Activated T-cell treated with anti-CD3 and anti-CD28 coated beads for 48 hours (primary cell): ENCODE measurements around the gene LAMA3.
"Not testable (repeated sequence)": the region's sequence is repeated elsewhere in the genome, so short reads cannot be mapped to it uniquely, and the experiment has no call there.

Source experiments
- DNase-seq: peaks from one replicate; pipeline ENCODE4 v3.0.0-alpha.2; 2020; ENCODE audit warnings: low read depth

The LAMA3 gene

DNA sequence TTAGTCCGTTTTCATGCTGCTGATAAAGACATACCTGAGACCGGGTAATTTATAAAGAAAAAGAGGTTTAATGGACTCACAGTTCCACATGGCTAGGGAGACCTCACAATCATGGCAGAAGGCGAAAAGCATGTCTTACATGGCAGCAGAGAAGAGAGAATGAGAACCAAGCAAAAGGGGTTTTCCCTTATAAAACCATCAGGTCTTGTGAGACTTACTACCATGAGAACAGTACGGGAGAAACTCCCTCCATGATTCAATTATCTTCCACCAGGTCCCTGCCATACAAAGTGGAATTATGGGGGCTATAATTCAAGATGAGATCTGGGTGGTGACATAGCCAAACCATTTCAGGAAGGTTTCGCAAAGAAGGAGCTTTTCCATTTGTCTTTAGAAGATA is 44.0 kb downstream of the LAMA3 start:
- DNase-seq = not testable (repeated sequence)

DNA sequence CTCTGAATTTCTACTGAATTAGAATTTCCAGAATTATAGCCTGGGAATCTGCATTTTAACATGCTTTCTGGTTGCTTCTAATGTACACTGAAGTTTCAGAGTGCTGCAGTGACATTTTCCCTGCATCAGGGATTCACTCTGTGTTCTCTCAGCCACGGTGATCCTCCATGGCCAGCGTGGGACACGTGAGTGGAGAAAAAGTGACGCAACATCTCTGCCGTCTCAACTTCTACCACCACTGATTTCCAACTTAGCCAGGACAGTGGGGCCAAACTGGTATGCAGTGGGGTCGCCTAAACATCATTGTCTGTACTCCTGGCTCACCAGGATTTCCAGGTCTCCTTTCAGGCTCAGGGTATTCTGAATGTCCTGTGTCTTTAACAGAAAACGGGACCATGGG is 44.6 kb downstream of the LAMA3 start:
- DNase-seq = no peak

DNA sequence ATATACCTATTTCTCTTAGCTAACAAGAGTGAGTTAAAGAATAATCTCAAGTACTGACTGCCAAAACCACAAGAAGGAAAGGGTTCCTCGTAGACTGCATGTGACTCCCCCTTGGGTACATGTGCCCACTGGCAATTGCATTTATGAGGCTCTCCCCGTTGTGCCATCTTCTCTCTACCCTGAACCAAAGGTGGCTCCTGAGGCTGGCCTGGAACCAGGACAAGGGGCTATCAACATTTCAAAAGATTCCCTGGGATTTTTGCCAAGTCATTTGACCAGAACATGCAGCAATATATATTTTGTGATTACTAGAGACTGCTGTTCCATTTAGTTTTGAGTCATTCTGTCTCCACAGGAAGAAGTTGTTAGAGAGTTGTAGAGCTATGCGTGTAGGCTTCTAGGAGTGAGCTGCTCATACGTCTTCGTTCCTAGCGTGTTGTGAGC is 45.8 kb downstream of the LAMA3 start:
- no peak for DNase-seq

DNA sequence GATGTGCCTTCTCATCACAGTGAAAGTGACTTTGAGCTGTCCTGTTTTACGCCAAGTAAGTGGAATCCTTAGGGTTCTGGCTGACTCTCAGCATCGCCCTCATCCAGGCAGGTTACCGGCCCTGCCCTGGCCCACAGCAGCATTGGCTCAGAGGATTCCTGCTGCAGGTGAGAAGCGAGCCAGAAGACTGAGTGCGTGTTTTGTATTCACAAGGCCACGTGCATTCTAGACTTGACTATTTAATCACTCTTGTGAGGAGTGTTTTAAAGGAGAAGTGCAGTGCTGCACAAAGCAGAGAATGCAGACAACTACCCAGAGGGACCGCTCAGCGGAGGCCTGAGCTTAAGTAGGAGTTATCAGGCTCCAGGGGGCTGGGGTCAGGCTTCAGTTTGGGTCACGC is 48.3 kb downstream of the LAMA3 start:
- DNase-seq = no peak

DNA sequence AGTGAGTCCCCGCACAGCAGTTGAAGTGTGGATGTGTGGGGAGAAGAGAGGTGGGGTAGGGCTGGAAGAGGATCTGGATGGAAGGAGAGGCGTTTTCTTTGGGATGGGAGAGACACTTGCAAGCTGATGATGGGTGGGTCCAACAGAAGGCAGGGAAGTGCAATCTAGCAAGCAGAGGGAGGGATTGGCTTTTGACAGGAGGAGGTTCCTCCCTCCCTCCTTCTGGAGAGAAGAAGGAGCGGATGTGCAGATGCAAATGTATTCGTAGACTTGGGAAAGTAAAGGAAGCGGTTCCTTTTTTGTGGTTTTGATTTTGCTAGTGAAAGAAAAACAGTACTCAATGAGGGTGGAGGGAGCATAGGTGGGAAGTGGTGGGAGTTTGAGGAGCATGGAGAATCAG is 48.9 kb downstream of the LAMA3 start:
- no peak for DNase-seq

DNA sequence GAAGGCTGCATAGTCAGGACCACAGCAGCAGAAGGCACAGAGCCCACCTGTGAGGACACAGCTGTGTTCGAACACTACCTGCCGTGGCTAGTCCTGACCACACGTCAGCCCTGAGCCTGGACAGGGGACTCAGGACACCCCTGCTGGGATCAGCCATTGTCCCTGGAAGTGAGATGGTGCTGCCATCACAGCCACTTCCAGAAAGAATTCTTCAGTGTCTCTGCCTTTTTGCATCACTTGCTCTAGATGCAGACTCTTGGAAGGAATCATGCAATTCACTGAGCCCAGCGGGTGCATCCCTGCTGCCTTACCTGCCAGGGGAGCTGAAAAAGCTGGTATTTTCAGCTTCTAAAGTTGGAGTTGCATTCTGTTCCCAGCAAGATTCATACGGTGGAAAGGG is 49.3 kb downstream of the LAMA3 start:
- no peak for DNase-seq

DNA sequence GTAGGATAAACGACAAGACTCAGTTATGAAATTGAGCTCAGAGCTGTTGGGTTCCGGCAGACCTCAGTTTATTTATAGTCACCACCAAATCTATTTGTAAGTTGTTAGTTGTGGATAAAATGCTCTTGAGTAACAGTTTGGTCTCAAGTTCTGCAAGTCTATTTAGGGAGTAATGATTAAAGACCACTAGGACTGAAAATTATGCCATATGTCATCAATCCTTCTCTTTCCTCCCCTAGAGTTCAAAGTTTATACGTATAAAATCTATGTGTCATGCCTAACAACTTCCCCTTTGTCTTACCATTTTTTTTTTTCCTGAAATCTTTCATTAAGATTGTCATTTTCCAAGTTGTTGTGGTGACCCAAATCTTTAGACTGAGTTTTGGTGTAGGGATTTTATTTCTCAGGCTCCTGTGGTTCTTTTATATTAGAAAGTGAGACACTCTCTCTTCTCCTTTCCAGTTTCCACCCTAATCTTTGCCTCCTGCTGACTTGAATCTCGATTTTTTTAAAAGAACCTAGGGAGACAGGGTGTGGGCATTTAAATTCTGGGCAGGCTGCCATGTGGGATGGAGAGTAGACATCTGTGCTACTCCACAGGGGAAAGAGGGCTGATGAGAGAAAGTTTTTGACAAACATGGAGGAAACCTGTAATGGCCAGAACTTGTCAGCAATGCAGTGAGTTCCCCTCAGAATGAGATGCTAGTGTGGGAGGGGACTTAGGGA is 51.0 kb downstream of the LAMA3 start:
- no peak for DNase-seq

DNA sequence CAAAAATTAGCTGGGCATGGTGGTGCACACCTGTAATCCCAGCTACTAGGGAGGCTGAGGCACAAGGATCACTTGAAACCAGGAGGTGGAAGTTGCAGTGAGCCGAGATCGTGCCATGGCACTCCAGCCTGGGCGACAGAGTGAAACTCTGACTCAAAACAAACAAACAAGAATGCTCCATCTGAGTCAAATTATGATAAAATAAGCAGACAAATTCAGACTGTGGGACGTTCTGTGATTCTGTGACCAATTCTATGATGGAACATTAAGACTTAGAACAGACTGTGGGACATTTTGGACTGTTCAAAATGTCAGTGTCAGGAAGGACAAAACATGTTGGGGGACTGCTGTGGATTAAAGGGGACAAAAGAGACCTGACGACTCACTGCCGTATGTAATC is 52.7 kb downstream of the LAMA3 start:
- not testable (repeated sequence) for DNase-seq

DNA sequence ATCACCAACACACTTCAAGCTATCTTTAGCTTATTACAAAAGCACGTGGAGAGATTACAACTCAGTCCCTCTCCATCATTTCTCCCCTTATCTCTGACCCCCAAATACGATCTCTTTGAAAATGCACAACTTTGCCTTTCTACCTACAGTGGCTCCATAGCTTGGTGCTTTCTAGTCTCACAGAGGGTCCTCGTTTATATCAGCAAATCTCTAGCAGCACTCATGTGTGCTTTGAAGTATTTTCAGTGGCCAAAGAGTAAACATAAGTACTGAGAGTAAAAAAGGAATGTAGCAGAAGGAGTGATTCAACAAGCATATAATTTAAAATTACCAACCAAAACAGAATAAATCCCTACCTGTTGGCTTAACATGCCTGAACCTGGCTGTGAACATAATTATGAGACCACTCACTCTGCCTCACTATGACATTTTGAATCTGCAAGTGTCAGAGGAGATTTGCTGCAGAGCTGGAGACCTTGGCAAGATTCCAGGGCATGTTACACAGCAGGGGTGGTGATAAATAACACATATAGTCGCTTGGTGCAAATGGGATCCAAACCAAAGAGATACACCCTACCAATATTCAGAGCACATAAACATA is 54.6 kb downstream of the LAMA3 start:
- no peak for DNase-seq

DNA sequence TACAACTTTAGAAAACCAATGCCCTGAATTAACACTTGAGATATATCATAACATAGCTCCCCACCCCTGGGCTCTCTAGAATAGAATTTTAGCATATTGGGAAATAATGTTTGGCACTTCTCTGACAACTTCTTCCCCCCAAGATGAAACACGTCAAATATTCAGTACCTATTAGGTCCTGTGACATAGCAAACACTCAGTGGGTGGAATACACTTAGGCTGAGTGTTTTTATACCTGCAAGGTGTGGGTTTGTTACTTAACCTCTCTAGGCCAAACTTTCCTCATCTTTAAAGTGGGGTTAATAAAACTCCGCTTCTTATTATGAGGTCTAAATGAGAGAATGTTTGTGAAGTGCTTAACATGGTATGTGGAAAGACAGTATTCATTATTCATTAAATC is 56.1 kb downstream of the LAMA3 start:
- no peak for DNase-seq

DNA sequence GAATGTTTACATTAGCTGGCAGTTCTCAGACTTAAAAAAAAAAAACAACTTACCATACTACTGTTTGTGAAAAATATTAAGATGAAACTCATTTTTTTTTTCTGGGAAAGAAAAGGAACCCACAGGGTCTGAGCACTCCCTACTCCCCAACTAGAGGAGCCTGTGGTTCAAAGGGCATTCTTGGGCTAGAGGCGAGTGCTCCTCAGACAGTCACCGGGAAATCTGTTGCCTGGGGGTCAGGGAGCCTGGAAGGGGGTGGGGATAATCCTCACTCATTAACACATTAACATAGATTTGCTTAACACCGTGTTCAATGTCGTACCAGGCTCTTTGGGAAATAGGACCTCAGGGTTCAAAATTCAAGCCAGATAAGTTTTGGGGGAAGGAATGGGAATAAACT is 57.6 kb downstream of the LAMA3 start:
- no peak for DNase-seq

DNA sequence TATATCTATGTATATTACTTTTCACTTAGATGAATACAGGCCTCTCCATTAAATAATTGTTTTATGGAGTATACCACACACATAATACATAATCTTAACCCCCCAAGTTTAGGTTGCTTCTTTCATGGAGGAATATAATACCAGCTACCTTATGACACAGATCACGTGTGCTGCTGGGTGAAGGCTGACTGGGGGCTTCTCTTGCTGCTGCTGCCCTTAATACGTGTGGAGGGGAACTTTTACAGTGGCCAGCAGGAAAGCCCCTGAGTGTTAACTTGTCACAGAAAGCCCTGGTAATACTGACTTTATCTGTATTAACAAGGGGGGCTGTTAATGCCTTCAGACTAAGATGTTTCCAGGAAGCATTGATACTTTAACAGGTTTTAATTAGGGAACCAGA is 63.1 kb downstream of the LAMA3 start:
- DNase-seq = no peak

DNA sequence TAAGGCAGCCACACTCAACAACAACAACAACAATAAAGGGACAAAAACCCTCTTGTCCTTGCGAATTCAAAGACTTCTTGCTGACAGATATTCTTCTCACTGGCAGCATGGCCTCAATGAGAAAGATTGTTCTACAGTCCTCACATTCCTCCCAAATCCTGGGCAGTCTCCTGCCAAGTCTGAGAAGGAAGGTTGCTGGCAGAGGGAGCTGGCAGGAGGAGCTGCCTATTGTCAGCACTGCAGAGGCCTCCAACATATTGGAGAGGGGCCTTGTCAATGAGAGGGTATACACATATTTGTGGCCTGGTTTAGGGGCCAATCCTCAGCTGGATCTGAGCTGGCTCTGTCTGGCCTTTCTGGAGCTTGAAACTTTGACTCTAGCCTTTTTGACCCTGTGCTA is 63.5 kb downstream of the LAMA3 start:
- no peak for DNase-seq

DNA sequence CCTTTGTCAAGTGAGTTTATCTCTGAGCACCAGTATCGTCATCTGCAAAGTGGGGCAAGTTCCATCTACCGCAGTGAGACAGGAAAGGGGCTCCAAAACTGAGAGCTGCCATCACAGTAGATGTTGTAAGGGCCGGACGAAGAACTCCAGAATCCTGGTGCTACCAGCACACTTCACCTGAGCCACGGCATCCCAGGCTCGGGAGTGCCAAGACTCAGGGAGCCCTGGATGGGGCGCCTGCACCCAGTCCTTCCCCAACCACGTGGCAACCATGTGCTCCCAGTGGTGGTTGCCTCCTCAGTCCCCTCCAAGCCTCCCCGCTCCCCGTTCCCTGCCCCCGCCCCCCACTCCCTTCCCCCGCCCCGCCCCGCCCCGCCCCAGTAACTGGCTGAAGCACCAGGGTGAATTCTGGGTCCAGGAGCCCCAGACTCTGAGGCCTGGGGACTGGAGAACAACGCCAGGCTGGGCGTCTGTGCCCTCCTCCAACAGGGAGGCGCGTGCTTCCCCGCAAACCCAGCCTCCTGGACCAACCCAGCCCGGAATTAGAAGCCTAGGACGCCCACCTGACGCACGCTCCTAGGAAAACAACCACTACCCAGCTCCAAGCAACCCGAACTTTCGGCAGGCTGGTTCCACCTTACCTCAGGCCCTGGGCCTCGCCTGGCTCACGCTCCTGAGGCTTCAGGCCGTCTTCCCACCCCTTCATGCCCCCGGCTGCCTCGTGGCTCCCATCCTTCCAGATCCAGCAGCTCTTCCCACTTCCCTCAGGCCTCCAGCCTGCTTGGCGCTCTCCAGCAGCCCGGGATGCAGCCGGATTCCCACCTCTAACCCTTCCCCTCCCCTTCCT is 67.6 kb downstream of the LAMA3 start:
- DNase-seq = no peak

DNA sequence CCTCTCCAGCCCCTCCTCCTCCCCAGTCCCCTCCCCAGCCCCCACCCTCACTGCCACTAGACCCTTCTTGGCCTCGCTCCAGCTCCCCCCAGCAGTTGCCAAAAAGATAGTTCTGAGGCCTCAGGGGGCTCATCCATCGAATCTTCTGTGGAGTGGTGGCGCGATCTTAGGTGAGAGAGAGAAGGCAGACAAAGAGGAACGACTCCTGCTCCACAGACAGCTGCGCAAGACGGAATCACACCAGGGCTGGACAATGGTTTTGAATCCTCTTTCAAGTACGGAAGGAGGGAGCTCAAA is 68.1 kb downstream of the LAMA3 start:
- DNase-seq = no peak

DNA sequence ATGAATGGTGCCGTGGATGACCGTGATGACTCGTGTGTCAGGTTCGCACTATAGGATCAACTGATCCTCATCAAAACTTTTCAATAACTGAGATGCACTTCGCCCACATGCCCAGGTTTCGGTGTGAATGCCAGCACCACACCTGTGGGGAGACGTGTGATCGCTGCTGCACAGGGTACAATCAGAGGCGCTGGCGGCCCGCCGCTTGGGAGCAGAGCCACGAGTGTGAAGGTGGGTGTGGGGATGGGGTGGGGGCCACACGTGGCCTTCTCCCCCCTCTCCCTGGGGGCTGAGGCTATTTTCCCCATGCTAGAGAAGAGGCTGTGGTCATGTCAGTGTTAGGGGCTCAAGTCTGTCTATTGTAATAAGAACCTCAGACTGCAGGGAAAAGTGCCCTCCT is 69.0 kb downstream of the LAMA3 start:
- no peak for DNase-seq

DNA sequence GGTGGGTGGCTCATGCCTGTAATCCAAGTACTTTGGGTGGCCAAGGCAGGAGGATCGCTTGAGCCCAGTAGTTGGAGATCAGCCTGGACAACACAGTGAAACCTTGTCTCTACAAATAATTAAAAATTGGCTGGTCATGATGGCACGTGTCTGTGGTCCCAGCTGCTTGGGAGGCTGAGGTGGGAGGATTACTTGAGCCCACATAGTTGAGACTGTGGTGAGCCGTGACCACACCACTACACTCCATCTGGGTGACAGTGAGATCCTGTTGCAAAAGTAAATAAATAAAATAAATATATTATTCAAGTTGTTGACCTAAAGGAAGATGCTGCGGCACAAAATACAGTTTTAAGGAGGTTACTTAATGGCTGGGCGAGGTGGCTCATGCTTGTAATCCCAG is 72.7 kb downstream of the LAMA3 start:
- DNase-seq = no peak

DNA sequence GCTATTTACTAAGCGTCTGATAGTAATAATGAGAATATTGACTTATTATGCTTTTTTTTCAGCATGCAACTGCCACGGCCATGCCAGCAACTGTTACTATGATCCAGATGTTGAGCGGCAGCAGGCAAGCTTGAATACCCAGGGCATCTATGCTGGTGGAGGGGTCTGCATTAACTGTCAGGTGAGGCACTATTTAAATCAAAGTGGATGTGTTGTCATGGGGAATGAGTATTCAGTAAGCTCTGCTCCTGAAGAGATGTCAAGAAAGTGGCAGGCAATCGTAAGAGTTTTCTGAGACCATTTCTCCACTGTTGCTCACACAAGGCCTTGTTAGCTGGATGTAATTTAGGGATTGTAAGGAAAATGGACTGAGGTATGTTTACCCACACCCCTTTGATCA is 74.1 kb downstream of the LAMA3 start:
- DNase-seq = no peak

DNA sequence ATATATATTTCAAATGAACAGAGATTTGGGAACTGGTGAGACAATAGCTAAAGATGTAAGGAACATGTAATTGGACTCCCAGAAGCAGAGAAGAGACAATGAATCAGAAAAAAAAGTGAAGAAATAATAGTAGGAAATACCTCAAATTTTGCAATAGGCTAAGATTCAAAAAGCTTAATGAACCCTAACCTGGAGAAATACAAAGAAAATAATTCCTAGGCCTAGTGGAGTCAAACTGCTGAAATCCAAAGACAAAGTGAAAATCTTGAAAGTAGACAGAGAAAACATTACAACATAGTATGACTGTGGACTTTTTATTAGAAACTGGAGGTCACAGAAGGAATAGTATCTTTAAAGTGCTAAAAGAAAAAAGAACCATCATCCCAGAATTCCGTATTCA is 76.7 kb downstream of the LAMA3 start:
- no peak for DNase-seq

DNA sequence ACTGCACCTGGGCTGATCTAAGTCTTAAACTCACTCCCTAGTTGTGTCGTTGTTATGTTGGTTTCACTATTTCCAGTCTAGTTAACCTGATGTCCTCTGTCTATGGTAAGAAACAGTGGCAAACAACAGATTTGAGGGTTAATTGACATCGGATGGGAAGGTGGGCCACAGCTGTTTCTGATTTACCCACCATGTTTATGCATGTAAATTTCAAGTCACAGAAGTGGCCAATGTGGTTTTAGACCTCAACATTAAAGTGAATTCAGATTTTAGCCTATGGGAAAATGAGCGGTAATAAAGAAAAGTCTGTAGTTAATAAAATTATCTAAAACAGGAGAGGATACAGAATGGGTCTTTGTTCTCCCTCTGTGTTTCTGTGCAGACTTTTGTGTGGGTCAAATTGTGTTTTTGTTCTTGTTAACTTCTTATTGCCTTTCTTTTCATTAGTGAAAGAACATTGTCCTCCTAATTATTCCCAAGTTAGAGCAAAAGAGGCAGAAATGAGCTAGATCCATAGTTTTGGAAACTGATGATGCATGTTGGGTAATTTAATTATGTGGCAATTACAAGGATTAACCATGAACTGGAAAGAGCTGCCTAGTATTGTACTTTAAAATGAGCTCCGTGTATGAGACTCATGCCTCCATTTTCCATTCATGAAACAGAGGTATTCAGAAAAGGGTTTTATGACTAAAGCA is 83.2 kb downstream of the LAMA3 start:
- no peak for DNase-seq

DNA sequence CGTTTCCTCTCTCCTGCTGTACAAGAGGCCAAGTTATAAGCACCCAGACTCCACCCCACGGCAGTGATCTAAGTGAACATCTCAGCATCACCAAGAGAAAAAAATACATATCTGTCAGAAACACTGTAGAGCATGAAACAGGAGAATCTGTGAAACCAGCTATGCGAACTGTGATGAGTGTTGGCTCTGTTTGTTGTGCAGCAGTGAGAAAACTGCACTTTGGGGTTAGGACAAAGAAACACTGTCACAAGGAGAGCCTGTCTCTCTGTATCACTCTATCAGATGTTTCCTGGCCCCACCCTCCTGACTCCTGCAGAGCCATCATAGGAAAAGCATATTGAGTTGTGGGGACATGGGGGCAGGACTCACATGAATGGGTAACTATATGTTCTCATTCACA is 87.1 kb downstream of the LAMA3 start:
- DNase-seq = no peak

DNA sequence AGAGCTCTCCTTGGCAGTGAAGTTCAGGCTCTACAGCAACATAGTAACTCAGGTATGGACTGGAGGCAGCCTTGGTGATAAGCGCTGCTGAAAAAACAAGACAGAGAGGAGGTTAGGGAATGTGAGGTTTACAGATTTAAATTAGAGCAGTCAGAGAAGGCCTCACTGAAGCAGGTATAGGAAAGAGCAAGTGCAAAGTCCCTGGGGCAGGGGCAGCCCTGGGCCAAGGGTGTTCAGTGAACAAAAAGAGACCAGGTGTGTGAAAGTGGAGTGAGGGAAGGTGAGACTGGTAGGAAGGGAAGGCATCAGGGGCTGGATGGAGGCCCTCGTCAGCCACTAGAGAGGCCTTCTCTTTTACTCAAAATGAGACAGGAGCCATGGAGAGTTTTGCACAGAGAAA is 89.6 kb downstream of the LAMA3 start:
- DNase-seq = no peak
